PFSK-1 (cell line): ENCODE data around the gene SCAF1.

Source experiments
- FOXP2 ChIP-seq: optimal IDR thresholded peaks from 2 replicates; pipeline ENCODE3; 2011; ENCODE audit warnings: borderline replicate concordance, control low read depth, inconsistent platforms; ENCODE audit not compliant: insufficient read depth; ENCODE audit errors: extremely low read length, extremely low read depth
- POLR2AphosphoS5 ChIP-seq: IDR thresholded peaks from 2 replicates; pipeline ENCODE4 v1.6.1; 2012; ENCODE audit warnings: low read depth, mild to moderate bottlenecking, control low read depth, low read length, moderate library complexity
- SIN3A ChIP-seq: IDR thresholded peaks from 2 replicates; pipeline ENCODE4 v1.6.1; 2012; ENCODE audit warnings: mild to moderate bottlenecking, low read length, moderate library complexity, borderline replicate concordance; ENCODE audit not compliant: insufficient read depth
- TAF1 ChIP-seq: IDR thresholded peaks from 2 replicates; pipeline ENCODE4 v1.6.1; 2012; ENCODE audit warnings: low read length, control low read depth, borderline replicate concordance; ENCODE audit not compliant: insufficient read depth
- TF ChIP-seq, protein P1 (sequence below), 2 experiments: IDR thresholded peaks; 2 replicates each; pipeline versions ENCODE4 v1.6.1 to v1.8.0; 2011 to 2012; ENCODE audit warnings: low read depth in 2 of 2, low read length in 2 of 2, control low read depth in 1 of 2, inconsistent platforms in 1 of 2, mild to moderate bottlenecking in 1 of 2, moderate library complexity in 1 of 2; ENCODE audit not compliant: insufficient read depth in 1 of 2

The SCAF1 gene

DNA sequence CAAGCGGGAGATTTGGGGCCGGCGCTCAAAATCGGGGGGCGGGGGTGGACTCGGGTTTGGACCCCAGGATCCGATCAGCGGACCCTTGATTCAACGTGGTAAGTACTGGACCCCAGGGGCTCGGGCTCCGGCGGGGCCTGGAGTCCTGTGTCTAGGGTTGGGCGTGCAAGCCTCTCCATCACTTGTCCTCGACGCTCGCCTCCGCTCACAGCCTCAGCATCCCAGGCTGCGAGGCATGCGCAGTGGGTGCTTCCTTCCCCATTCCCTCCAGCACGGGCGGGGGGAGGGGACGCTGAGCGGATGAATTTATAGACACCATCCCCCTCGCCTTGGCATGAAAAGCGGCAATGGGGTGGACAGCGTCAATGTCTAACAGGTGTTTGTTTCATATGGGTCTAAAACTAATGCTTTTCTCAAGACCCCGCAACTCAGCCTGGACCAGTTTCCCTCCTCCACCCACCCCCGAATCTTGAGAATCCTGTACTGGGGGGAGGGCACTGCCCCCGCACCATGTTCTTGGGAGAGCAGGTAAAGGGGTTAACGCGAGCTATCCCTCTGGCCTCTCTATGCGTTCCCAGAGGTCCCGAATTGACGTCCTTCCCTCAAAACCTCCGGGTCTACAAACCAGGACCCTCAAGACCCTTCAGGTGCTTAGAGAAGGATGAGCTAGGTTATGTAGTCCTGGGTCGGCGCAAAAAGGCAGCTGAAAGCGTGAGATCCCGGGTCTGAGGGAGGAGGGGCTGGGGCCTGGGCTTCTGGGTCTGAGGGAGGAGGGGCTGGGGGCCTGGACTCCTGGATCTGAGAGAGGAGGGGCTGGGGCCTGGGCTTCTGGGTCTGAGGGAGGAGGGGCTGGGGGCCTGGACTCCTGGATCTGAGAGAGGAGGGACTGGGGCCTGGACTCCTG, 49.5 kb downstream of the SCAF1 start:
- no peak for TF ChIP-seq TAF1
- no peak for TF ChIP-seq POLR2AphosphoS5
- no peak for TF ChIP-seq FOXP2
- TF ChIP-seq SIN3A, result no peak
- TF ChIP-seq, protein P1, sequence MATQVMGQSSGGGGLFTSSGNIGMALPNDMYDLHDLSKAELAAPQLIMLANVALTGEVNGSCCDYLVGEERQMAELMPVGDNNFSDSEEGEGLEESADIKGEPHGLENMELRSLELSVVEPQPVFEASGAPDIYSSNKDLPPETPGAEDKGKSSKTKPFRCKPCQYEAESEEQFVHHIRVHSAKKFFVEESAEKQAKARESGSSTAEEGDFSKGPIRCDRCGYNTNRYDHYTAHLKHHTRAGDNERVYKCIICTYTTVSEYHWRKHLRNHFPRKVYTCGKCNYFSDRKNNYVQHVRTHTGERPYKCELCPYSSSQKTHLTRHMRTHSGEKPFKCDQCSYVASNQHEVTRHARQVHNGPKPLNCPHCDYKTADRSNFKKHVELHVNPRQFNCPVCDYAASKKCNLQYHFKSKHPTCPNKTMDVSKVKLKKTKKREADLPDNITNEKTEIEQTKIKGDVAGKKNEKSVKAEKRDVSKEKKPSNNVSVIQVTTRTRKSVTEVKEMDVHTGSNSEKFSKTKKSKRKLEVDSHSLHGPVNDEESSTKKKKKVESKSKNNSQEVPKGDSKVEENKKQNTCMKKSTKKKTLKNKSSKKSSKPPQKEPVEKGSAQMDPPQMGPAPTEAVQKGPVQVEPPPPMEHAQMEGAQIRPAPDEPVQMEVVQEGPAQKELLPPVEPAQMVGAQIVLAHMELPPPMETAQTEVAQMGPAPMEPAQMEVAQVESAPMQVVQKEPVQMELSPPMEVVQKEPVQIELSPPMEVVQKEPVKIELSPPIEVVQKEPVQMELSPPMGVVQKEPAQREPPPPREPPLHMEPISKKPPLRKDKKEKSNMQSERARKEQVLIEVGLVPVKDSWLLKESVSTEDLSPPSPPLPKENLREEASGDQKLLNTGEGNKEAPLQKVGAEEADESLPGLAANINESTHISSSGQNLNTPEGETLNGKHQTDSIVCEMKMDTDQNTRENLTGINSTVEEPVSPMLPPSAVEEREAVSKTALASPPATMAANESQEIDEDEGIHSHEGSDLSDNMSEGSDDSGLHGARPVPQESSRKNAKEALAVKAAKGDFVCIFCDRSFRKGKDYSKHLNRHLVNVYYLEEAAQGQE (IDR thresholded peaks at IDR 0.05; ENCODE audit: insufficient read depth in 1 of 2, low read depth in 2 of 2, low read length in 2 of 2), result no peak

DNA sequence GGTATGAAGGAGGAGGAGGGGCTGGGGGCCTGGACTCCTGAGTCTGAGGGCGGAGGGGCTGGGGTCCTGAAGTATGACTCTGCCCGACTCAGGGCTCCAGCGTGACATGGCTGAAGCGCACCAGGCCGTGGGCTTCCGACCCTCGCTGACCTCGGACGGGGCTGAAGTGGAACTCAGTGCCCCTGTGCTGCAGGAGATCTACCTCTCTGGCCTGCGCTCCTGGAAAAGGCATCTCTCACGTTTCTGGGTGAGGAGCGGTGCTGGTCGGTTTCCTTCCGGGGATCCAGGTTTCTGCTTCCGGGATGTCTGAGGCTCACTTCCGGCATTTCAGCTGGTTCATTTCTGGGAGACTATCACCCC, 50.1 kb downstream of the SCAF1 start:
- TF ChIP-seq, protein P1 (IDR thresholded peaks at IDR 0.05; ENCODE audit: insufficient read depth in 1 of 2, low read depth in 2 of 2, low read length in 2 of 2), result no peak
- TF ChIP-seq FOXP2 (no peak), SIN3A (no peak), TAF1 (no peak), POLR2AphosphoS5 (no peak)

DNA sequence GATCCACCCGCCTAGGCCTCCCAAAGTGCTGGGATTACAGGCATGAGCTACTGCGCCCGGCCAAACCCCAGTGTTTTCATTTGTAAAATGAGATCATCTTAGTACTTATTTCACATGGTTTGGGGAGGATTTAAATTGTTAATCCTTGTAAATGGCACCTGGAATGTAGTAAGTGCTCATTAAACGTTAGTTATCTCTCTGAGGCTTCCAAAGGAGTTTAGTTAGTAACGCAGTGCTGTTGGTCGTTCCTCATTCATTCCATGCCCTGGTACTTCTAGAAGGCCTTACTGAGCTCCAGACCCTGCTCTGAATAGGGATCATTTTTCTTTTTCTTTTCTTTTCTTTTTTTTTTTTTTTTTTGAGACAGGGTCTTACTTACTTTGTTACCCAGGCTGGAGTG, 54.1 kb downstream of the SCAF1 start:
- TF ChIP-seq, protein P1 (IDR thresholded peaks at IDR 0.05; ENCODE audit: insufficient read depth in 1 of 2, low read depth in 2 of 2, low read length in 2 of 2), result no peak
- TF ChIP-seq TAF1, result no peak
- no peak for TF ChIP-seq FOXP2
- no peak for TF ChIP-seq POLR2AphosphoS5
- no peak for TF ChIP-seq SIN3A

DNA sequence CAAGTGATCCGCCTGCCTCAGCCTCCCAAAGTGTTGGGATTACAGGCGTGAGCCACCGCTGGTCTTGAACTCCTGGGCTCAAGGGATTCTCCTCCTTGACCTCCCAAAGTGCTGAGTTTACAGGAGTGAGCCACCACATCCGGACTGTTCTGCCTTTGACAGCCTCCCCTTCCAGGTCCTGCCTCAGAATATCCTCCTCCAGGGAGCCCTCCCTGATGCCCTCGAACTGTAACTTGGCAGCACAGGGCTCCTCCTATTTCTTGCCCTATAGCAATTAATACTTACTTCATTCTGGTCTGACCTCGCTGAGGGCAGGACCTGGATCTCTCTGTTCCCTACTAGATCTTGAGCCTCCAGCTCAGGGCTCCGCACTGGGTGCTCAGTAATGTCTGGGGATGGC, 54.9 kb downstream of the SCAF1 start:
- TF ChIP-seq TAF1, result no peak
- no peak for TF ChIP-seq FOXP2
- TF ChIP-seq, protein P1 (IDR thresholded peaks at IDR 0.05; ENCODE audit: insufficient read depth in 1 of 2, low read depth in 2 of 2, low read length in 2 of 2), result no peak
- TF ChIP-seq SIN3A, result no peak
- no peak for TF ChIP-seq POLR2AphosphoS5

DNA sequence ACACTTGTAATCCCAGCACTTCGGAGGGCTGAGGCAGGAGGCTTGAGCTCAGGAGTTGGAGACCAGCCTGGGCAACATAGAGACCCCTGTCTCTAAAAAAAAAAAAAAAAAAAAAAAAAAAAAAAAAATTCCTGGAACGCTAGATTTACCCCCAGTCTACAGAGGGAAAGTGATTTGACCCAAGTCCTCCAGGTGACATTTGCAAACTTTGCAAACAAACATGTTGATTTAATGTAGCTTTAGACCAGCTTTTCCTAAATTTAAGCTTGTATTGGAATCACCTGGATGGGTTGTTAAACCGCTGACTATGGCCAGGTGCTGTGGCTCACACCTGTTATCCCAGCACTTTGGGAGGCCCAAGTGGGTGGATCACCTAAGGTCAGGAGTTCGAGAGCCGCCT, 57.4 kb downstream of the SCAF1 start:
- TF ChIP-seq TAF1 (no peak), POLR2AphosphoS5 (no peak), SIN3A (no peak), FOXP2 (no peak)
- TF ChIP-seq, protein P1 (IDR thresholded peaks at IDR 0.05; ENCODE audit: insufficient read depth in 1 of 2, low read depth in 2 of 2, low read length in 2 of 2), result no peak
